Mesendoderm (in vitro differentiated cells): ENCODE data around the gene SPHK1.

Source experiments
- DNase-seq: peaks from one replicate; pipeline ENCODE4 v3.0.0; 2013
- H2AK5ac ChIP-seq: 2 replicates; pipeline ENCODE4 v1.6.1; 2013; ENCODE audit warnings: low read length, inconsistent platforms
- H2BK120ac ChIP-seq: 2 replicates; pipeline ENCODE4 v1.6.1; 2013; ENCODE audit warnings: low read depth, mild to moderate bottlenecking, low read length, moderate library complexity, mixed read lengths
- H2BK15ac ChIP-seq: replicated peaks from 2 replicates; pipeline ENCODE4 v1.6.1; 2013; ENCODE audit warnings: low read depth, mild to moderate bottlenecking, moderate library complexity
- H2BK5ac ChIP-seq: 2 replicates; pipeline ENCODE4 v1.6.1; 2013; ENCODE audit warnings: low read length, inconsistent platforms
- H3K18ac ChIP-seq: 2 replicates; pipeline ENCODE4 v1.6.1; 2013; ENCODE audit warnings: mild to moderate bottlenecking, low read length, mixed read lengths
- H3K23ac ChIP-seq: one replicate; pipeline ENCODE4 v1.6.1; 2013; ENCODE audit warnings: low read length
- H3K27ac ChIP-seq: 2 replicates; pipeline ENCODE4 v1.5.1; 2013; ENCODE audit warnings: low read depth, mild to moderate bottlenecking, inconsistent platforms, low read length, moderate library complexity
- H3K27me3 ChIP-seq: 2 replicates; pipeline ENCODE4 v1.6.1; 2013; ENCODE audit warnings: low read length, control low read depth, mild to moderate bottlenecking, inconsistent platforms; ENCODE audit not compliant: insufficient read depth, poor library complexity
- H3K36me3 ChIP-seq: 2 replicates; pipeline ENCODE4 v1.6.1; 2013; ENCODE audit warnings: low read length, inconsistent platforms; ENCODE audit not compliant: control insufficient read depth, insufficient read depth
- H3K4ac ChIP-seq: one replicate; pipeline ENCODE4 v1.6.1; 2013; ENCODE audit warnings: low read depth, mild to moderate bottlenecking, low read length, moderate library complexity
- H3K4me1 ChIP-seq: 2 replicates; pipeline ENCODE4 v1.6.1; 2013; ENCODE audit warnings: low read depth, low read length, inconsistent platforms; ENCODE audit not compliant: control insufficient read depth
- H3K4me2 ChIP-seq: 2 replicates; pipeline ENCODE4 v1.6.1; 2013; ENCODE audit warnings: low read length
- H3K4me3 ChIP-seq: 2 replicates; pipeline ENCODE4 v1.5.1; 2013; ENCODE audit warnings: mild to moderate bottlenecking, low read length
- H3K56ac ChIP-seq: one replicate; pipeline ENCODE4 v1.6.1; 2013; ENCODE audit warnings: low read length
- H3K79me1 ChIP-seq: 2 replicates; pipeline ENCODE4 v1.6.1; 2013; ENCODE audit warnings: low read length, inconsistent platforms
- H3K79me2 ChIP-seq: 2 replicates; pipeline ENCODE4 v1.6.1; 2013; ENCODE audit warnings: mild to moderate bottlenecking, low read length; ENCODE audit not compliant: control insufficient read depth, insufficient read depth
- H3K9ac ChIP-seq: 2 replicates; pipeline ENCODE4 v1.6.1; 2013; ENCODE audit warnings: low read length, inconsistent platforms
- H4K5ac ChIP-seq: one replicate; pipeline ENCODE4 v1.6.1; 2013; ENCODE audit warnings: low read length
- H4K8ac ChIP-seq: one replicate; pipeline ENCODE4 v1.6.1; 2013; ENCODE audit warnings: low read depth, mild to moderate bottlenecking, control low read depth, low read length, moderate library complexity
- WGBS: extraction: QIAGEN DNeasy Blood & Tissue Kit; methylation state at CpG from one replicate; pipeline ENCODE4 v1.1.7; 2013; ENCODE audit warnings: low lambda C conversion rate, missing lambda C conversion rate; ENCODE audit not compliant: insufficient coverage; ENCODE audit errors: extremely low coverage; 5-methylcytosine and 5-hydroxymethylcytosine counted together

The SPHK1 gene

DNA sequence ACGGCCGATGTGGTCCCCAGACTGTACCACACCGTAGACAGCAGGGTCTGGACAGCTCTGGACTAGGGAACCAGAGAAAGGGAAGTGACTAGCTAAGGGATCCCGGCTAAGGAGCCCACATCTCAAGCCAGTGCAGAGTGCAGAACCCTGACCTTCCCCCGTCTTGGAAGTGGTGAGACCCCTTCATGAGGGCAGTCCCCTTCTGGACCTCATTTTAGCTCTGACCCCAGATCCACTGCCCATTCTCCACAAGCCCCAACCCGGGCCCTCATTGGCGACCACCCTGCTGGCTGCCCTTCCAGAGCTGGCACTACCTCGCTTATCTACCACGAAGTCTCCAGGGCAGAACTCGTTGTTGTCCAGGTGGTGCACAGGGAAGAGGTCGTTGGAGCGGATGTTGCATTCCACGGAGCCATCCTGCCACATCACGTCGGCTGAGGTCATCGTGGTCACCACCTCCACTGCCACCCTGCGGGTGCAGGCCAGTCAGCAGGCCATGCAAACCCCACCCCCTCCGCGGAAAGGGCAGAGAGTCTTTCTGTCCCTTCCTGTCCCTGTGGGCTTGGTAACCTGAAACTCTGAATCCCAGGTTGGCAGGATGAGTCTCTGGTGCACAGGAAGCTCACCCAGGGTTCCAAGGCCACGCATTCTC lies 14.2 kb downstream of the SPHK1 start:
- Histone ChIP-seq H3K79me1 (peaks cover 4% of the 10 kb centered on the region), H3K56ac (no peak overlapping the region), H2BK15ac (no peak overlapping the region), H3K4me1 (no peaks in the 10 kb centered on the region), H3K4me3 (no peak overlapping the region), H3K9ac (no peak overlapping the region), H2AK5ac (no peak overlapping the region), H3K18ac (no peak overlapping the region), H4K8ac (no peak overlapping the region), H3K27ac (no peak overlapping the region), H3K27me3 (no peaks in the 10 kb centered on the region), H4K5ac (no peak overlapping the region), H2BK120ac (no peak overlapping the region), H3K4ac (no peak overlapping the region), H3K79me2 (no peaks in the 10 kb centered on the region), H2BK5ac (no peak overlapping the region), H3K36me3 (peaks cover 31% of the 10 kb centered on the region), H3K23ac (no peak overlapping the region), H3K4me2 (no peak overlapping the region)
- no peak for DNase-seq
- WGBS, result no CpG with 5 or more reads among the region's 20 CpGs

DNA sequence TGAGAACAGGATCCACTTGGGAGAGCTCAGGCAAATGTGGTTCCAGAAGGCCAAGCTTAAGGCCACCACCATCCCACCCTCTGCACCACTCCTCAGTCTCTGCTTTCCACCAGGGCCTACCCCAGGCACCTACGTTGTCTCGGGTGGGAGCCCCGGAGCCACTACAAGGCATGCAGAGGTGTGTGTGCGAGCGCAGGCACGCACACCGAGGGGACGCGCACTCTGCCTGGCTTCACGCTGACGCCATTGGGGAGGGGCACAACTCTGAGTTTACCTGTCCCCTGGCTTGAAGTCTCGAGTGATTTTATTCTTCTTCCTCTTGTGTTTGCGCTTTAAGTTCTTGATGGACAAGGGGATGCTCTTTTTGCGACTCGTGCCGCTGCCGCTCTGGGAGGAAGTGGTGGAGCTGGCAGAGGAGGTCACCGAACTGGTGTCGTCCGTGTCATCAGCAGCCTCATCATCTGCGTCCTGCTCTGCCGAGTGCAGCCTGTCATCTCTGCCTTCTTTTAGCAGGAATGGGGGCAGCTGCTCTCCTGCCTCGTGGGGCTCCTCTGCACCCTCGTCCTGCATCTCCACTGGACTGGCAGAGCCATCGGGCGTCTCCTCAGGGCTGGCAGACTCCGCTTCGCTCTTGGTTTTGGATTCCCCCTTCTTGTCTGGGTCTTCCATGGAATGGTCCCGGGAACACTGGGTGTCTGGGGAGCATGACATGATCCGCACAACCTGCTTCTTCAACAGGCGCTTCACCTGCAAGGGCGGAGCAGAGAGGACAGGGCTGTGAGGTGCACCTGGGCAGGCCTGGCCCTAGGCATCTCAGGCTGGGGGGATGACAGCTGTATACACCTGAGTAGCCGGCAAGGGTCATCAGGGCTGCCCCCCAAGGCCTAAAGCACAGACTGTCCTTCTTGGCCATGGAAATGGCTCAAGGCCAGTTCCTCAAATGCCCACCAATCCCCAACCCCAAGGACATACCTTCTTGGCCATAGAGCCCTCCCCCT lies 15.1 kb downstream of the SPHK1 start:
- no peak overlapping the region for H4K8ac ChIP-seq
- H3K27ac ChIP-seq, result no peak overlapping the region
- no peak overlapping the region for H3K23ac ChIP-seq
- no peaks in the 10 kb centered on the region for H3K79me2 ChIP-seq
- no CpG with 5 or more reads among the region's 33 CpGs for WGBS
- no peak overlapping the region for H3K4me3 ChIP-seq
- H3K4me1 ChIP-seq, result no peaks in the 10 kb centered on the region
- no peak overlapping the region for H3K9ac ChIP-seq
- H3K4ac ChIP-seq, result no peak overlapping the region
- no peak overlapping the region for H3K4me2 ChIP-seq
- no peaks in the 10 kb centered on the region for H3K27me3 ChIP-seq
- peaks cover 28% of the 10 kb centered on the region for H3K36me3 ChIP-seq
- no peak overlapping the region for H4K5ac ChIP-seq
- H2BK120ac ChIP-seq, result no peak overlapping the region
- H2AK5ac ChIP-seq, result no peak overlapping the region
- H3K79me1 ChIP-seq, result peaks cover 4% of the 10 kb centered on the region
- no peak for DNase-seq
- no peak overlapping the region for H3K18ac ChIP-seq
- H3K56ac ChIP-seq, result no peak overlapping the region
- H2BK5ac ChIP-seq, result no peak overlapping the region
- H2BK15ac ChIP-seq, result no peak overlapping the region

DNA sequence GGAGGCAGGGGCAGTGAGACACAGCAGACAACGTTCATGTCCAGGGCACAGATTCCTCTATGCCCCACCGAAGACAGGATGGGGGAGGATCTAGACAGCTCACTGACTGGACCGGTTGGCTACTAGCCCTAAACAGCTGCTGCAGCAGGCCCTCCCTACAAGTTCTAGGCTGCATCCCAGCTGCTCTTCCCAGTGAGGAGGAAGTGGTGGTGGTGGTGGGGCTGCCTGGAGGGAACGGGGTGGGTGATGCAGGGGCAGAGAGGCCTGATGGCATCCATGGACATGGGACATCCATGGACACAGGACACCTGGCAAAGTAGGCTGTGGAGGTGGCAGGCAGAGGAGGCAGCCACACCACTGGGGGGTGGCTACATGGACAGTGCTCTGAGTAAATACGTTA lies 18.3 kb downstream of the SPHK1 start:
- Histone ChIP-seq H3K4ac (no peak overlapping the region), H2BK15ac (no peak overlapping the region), H3K36me3 (peaks cover 25% of the 10 kb centered on the region), H3K9ac (no peak overlapping the region), H4K5ac (no peak overlapping the region), H3K4me1 (no peaks in the 10 kb centered on the region), H3K56ac (no peak overlapping the region), H4K8ac (no peak overlapping the region), H2BK120ac (no peak overlapping the region), H3K27me3 (no peaks in the 10 kb centered on the region), H3K27ac (no peak overlapping the region), H3K79me1 (peaks cover 6% of the 10 kb centered on the region), H3K4me3 (no peak overlapping the region), H3K23ac (no peak overlapping the region), H3K4me2 (no peak overlapping the region), H3K79me2 (peaks cover 8% of the 10 kb centered on the region), H3K18ac (no peak overlapping the region), H2AK5ac (no peak overlapping the region), H2BK5ac (no peak overlapping the region)
- no peak for DNase-seq
- WGBS, result no CpG with 5 or more reads among the region's 5 CpGs

DNA sequence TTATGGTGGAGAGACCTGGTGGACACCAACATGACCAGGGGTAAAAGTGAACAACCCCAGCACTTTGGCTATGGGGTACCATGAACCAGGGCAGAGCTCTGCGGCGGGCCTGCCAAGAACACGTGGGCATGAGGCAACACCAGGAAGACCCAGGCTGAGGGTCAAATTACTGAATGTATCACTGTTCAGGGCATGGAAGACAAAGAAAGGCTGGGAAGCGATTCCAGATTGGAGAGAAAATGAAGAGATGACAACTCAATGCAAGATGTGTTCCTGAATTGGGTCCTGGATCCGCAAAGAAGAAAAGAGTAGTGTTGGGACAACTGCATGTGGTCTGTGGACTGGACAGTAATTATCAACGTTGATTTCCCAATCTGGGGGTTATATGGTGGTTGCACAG lies 19.8 kb downstream of the SPHK1 start:
- Histone ChIP-seq H3K4me1 (no peaks in the 10 kb centered on the region), H2BK120ac (no peak overlapping the region), H4K8ac (no peak overlapping the region), H3K79me1 (peaks cover 11% of the 10 kb centered on the region), H3K36me3 (peaks cover 21% of the 10 kb centered on the region), H4K5ac (no peak overlapping the region), H2BK15ac (no peak overlapping the region), H3K56ac (no peak overlapping the region), H2AK5ac (no peak overlapping the region), H2BK5ac (no peak overlapping the region), H3K9ac (no peak overlapping the region), H3K4me2 (no peak overlapping the region), H3K18ac (no peak overlapping the region), H3K4me3 (no peak overlapping the region), H3K79me2 (peaks cover 12% of the 10 kb centered on the region), H3K27ac (no peak overlapping the region), H3K23ac (no peak overlapping the region), H3K4ac (no peak overlapping the region), H3K27me3 (no peaks in the 10 kb centered on the region)
- DNase-seq, result no peak
- no CpG with 5 or more reads among the region's 6 CpGs for WGBS

DNA sequence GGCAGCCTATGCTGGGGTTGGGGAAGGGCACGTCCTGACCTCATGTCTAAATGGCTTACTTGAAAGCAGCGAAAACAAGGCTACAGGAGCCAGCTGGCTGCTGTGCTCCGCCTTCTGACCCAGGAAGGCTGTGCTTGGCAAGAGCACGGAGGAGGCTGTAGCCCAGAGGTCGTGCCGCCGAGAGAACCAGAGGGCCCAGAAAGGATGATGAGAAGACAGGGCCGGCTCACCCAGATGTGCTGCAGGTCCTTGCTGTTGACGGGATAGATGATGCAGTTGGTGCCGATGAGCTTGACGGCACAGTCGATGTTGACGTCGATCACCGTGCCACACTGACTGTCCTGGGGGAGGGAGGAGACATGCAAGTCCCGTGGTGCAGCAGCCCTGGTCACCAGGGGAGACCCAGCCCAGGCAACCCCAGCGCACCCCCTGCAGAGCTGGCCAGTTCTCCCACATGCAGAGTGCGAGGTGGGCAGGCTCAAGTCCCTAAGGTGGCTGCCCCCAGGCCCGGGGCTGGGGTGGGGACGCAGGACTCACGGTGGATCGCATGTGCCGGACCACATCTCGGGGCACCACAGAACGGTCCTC lies 20.7 kb downstream of the SPHK1 start:
- Histone ChIP-seq H3K9ac (no peak overlapping the region), H3K4me3 (no peak overlapping the region), H3K79me1 (peaks cover 16% of the 10 kb centered on the region), H2BK5ac (no peak overlapping the region), H2BK120ac (no peak overlapping the region), H3K27me3 (no peaks in the 10 kb centered on the region), H2AK5ac (no peak overlapping the region), H3K4me2 (no peak overlapping the region), H3K4me1 (no peaks in the 10 kb centered on the region), H3K56ac (no peak overlapping the region), H4K5ac (no peak overlapping the region), H3K79me2 (peaks cover 15% of the 10 kb centered on the region), H3K23ac (no peak overlapping the region), H4K8ac (no peak overlapping the region), H3K4ac (no peak overlapping the region), H3K36me3 (peaks cover 17% of the 10 kb centered on the region), H3K18ac (no peak overlapping the region), H2BK15ac (no peak overlapping the region), H3K27ac (no peak overlapping the region)
- no peak for DNase-seq
- no CpG with 5 or more reads among the region's 25 CpGs for WGBS
